Gastrocnemius medialis (tissue), 4 donors: ENCODE measurements around the gene C9orf85. TPM values are rescaled to one million over a fixed set of nuclear protein-coding genes. Genes with fewer than 3 reads are reported as not detected.
"Not testable (repeated sequence)": the region's sequence is repeated elsewhere in the genome, so short reads cannot be mapped to it uniquely, and the experiment has no call there.

Experiments
- ATAC-seq, 2 donors: fragments of 150-250 bp; one replicate each; pipeline ENCODE4 v1.9.1; 2016
- DNase-seq, 2 donors: peaks; one replicate each; pipeline ENCODE4 v3.0.0-alpha.2; 2019
- H3K27ac ChIP-seq, 4 donors: fragments of 200-600 bp; sonication (generic); 1 replicate in 1 of 4; 2 replicates in 3 of 4; pipeline ENCODE4 v1.5.1; 2016 to 2018; ENCODE audit warnings: mild to moderate bottlenecking in 2 of 4, moderate library complexity in 1 of 4
- H3K27me3 ChIP-seq, 3 donors: fragments of 200-600 bp; sonication (generic) in 2 of 3; 1 replicate in 1 of 3; 2 replicates in 2 of 3; pipeline versions ENCODE4 v1.5.1 to v1.6.0; 2016 to 2019; ENCODE audit warnings: mild to moderate bottlenecking in 1 of 3, moderate library complexity in 1 of 3
- H3K36me3 ChIP-seq, 2 donors: fragments of 200-600 bp; sonication (generic) in 1 of 2; one replicate each; pipeline ENCODE4 v1.5.1; 2017 to 2018
- H3K4me1 ChIP-seq, 2 donors: fragments of 200-600 bp; sonication (generic) in 1 of 2; one replicate each; pipeline ENCODE4 v1.5.1; 2016 to 2017; ENCODE audit warnings: mild to moderate bottlenecking in 2 of 2
- H3K4me3 ChIP-seq, 4 donors: fragments of 200-600 bp; sonication (generic) in 3 of 4; 1 replicate in 1 of 4; 2 replicates in 3 of 4; pipeline ENCODE4 v1.5.1; 2016 to 2019; ENCODE audit warnings: mild to moderate bottlenecking in 2 of 4
- H3K9me3 ChIP-seq, 3 donors: fragments of 200-600 bp; sonication (generic) in 2 of 3; 1 replicate in 1 of 3; 2 replicates in 2 of 3; pipeline ENCODE4 v1.5.1; 2016 to 2019
- CTCF ChIP-seq, 5 experiments: fragments of 450-650 bp in 3 of 5; fragments of 200-600 bp in 2 of 5; sonication (generic) in 2 of 5; IDR thresholded peaks in 4 of 5; conservative IDR thresholded peaks in 1 of 5; 1 replicate in 4 of 5; 2 replicates in 1 of 5; pipeline ENCODE4 v1.5.1; 2016 to 2019; ENCODE audit warnings: antibody characterized with exemption in 5 of 5, mild to moderate bottlenecking in 3 of 5, moderate library complexity in 3 of 5
- POLR2A ChIP-seq, 2 donors: fragments of 450-650 bp; IDR thresholded peaks; one replicate each; pipeline ENCODE4 v1.6.1; 2017; ENCODE audit warnings: antibody characterized with exemption in 2 of 2, mild to moderate bottlenecking in 2 of 2, moderate library complexity in 2 of 2
- in situ Hi-C, 4 donors: fragments of 200-750 bp; cut with MboI; loops; one replicate each; pipeline versions ENCODE4 v1.15.0 to v1.8.0; 2017; ENCODE audit warnings: low sequenced_read_pairs in 4 of 4
- intact Hi-C: fragments of 100-400 bp; cut with DNase I; formaldehyde crosslinking; loops from one replicate; pipeline ENCODE4 v1.15.1; 2023; ENCODE audit warnings: low total_unique reads
- total RNA-seq, 4 donors: library from RNA; depleted of rRNA; stranded (reverse); fragments of >200 nt; gene quantifications; one replicate each; pipeline versions ENCODE4 v1.1.0 to v1.2.3, GENCODE V29; 2016

C9orf85 gene
- total RNA-seq, 4 donors from 2014 or later, result 1.7 to 9.6 (median 6.3) TPM

DNA sequence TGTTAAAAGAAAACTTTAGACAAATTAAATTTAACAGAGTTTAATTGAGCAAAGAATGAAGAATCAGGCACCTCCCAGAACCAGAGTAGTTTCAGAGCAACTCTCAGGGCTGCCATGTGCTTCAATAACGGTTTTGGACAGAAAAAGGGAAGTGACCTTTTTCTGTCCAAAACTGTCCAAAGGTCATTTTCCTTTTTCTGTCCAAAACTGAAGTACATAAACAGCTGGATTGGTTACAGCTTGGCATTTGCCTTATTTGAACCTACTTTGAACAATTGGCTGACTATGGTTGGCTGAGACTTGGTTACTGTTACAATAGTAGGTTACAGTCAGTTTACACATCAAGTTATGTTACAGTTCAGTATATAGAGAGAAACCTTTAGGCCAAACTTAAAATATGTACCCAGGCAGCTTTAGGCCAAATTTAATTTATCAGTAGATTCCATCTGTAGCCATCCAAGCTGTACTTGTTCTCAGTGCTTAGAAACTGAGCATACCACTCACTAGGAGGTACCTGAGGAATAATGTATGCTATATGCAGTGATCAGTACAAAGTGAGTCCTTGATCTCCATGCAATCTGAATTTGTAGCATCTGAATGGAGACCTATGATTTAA lies 44.0 kb downstream of the C9orf85 start:
- Histone ChIP-seq H3K36me3 (no peaks in the 10 kb centered on the region), H3K27ac (no peak overlapping the region), H3K9me3 (no peaks in the 10 kb centered on the region), H3K4me1 (peaks cover 0 to 3% of the 10 kb centered on the region in 2 donors), H3K27me3 (no peaks in the 10 kb centered on the region), H3K4me3 (no peak overlapping the region)
- intact Hi-C loops (no loop called here), in situ Hi-C loops (no loop called here)
- no peak for DNase-seq
- no peak for ATAC-seq
- TF ChIP-seq POLR2A (IDR thresholded peaks at IDR 0.05), result no peak
- TF ChIP-seq CTCF (IDR thresholded peaks at IDR 0.05 in 4 of 5, conservative IDR thresholded peaks at IDR 0.05 in 1 of 5), result no peak

DNA sequence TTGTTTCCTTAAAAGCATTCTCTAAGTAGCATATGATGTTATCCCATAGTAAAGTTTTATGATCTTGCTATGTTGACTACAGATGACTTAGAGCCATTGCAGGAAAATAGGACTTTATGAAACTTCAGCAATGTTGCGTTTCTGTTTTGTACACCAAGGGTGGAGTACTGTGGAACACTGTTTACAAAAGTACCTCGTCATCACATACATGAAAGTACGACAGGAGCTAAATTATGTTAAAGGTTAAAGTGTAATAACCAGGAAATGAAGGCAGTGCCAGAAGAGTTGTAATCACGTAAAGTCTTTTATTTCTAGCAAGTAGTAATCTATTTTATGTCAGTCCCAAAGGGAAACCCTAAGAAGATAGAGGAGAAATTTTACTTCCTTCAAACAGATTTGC lies 50.9 kb downstream of the C9orf85 start:
- Histone ChIP-seq H3K27ac (no peak overlapping the region), H3K36me3 (no peaks in the 10 kb centered on the region), H3K9me3 (no peaks in the 10 kb centered on the region), H3K4me1 (no peaks in the 10 kb centered on the region), H3K27me3 (no peaks in the 10 kb centered on the region), H3K4me3 (no peak overlapping the region)
- in situ Hi-C loops, result no loop called here
- ATAC-seq (no peak), DNase-seq (no peak)
- TF ChIP-seq CTCF (IDR thresholded peaks at IDR 0.05 in 4 of 5, conservative IDR thresholded peaks at IDR 0.05 in 1 of 5), result no peak
- intact Hi-C loops, result no loop called here

DNA sequence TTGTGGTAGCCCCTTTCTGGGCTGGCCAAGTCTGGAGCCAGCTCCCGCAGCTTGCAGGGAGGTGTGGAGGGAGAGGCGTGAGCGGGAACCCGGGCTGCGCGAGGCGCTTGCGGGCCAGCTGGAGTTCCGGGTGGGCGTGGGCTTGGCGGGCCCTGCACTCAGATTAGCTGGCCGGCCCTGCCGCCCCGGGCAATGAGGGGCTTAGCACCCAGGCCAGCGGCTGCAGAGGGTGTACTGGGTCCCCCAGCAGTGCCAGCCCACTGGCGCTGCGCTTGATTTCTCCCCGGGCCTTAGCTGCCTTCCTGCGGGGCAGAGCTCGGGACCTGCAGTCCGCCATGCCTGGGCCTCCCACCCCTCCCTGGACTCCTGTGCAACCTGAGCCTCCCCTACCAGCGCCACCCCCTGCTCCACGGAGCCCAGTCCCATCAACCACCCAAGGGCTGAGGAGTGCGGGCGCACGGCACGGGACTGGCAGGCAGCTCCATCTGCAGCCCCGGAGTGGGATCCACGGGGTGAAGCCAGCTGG lies 52.1 kb downstream of the C9orf85 start:
- ATAC-seq, H3K4me3 ChIP-seq, H3K36me3 ChIP-seq, DNase-seq, H3K9me3 ChIP-seq, H3K27me3 ChIP-seq, H3K27ac ChIP-seq, in situ Hi-C loops, intact Hi-C loops, H3K4me1 ChIP-seq: not testable (repeated sequence)

GRCh38 chr9:71965403-71965802 lies 54.0 kb downstream of the C9orf85 start:
- intact Hi-C loops (no loop called here), in situ Hi-C loops (no loop called here)
- Histone ChIP-seq H3K27ac (no peak overlapping the region), H3K36me3 (no peaks in the 10 kb centered on the region), H3K4me3 (no peak overlapping the region), H3K9me3 (no peaks in the 10 kb centered on the region), H3K4me1 (no peaks in the 10 kb centered on the region), H3K27me3 (no peaks in the 10 kb centered on the region)
- TF ChIP-seq POLR2A (IDR thresholded peaks at IDR 0.05) (no peak), CTCF (IDR thresholded peaks at IDR 0.05 in 4 of 5, conservative IDR thresholded peaks at IDR 0.05 in 1 of 5) (no peak)
- ATAC-seq (no peak), DNase-seq (no peak)

DNA sequence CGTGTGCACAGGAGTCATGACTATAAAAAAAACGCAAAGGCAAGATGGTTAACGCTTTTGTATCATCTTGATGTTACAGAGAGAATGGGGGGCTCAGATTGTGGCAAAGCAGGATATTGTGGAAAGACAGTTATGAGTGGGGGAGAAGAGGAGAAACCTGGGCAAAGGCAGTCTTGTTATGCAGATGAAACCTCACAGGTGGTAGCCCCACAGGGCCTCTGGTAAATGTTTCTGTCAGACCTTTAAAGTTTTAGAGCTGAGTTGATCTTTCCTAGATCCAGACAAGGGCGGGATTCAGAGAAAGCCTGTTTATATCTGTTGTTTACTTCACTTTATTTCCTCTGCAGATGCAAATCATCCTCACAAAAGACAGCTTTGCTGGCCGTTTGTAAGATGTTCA lies 55.2 kb downstream of the C9orf85 start:
- no peaks in the 10 kb centered on the region for H3K27me3 ChIP-seq
- DNase-seq (no peak), ATAC-seq (no peak)
- TF ChIP-seq CTCF (IDR thresholded peaks at IDR 0.05 in 4 of 5, conservative IDR thresholded peaks at IDR 0.05 in 1 of 5) (no peak), POLR2A (IDR thresholded peaks at IDR 0.05) (no peak)
- H3K9me3 ChIP-seq, result no peaks in the 10 kb centered on the region
- no peaks in the 10 kb centered on the region for H3K36me3 ChIP-seq
- no peak overlapping the region for H3K4me3 ChIP-seq
- intact Hi-C loops (loop anchor here (2.0 kb wide), 1 partner anchor 44 kb away; no protein-coding TSS in a partner anchor), in situ Hi-C loops (no loop called here)
- H3K27ac ChIP-seq, result no peak overlapping the region
- no peaks in the 10 kb centered on the region for H3K4me1 ChIP-seq
